ENCODE data around the gene GPR156.
"Not testable (repeated sequence)": the region's sequence is repeated elsewhere in the genome, so short reads cannot be mapped to it uniquely, and the experiment has no call there.

Gene GPR156

GRCh38 chr3:120274739-120275167, 10.3 kb downstream of the GPR156 start:
- DNase-seq = no peak

GRCh38 chr3:120272286-120272685, 12.7 kb downstream of the GPR156 start:
- DNase-seq = no peak

GRCh38 chr3:120265989-120266388, 19.0 kb downstream of the GPR156 start:
- DNase-seq = no peak

- no peak for DNase-seq
Observed at GRCh38 chr3:120264963-120265362, 20.1 kb downstream of the GPR156 start.

- no peak for DNase-seq
Observed at GRCh38 chr3:120263792-120264191, 21.2 kb downstream of the GPR156 start.

- no peak for DNase-seq
Observed at GRCh38 chr3:120258009-120258408, 27.0 kb downstream of the GPR156 start.

GRCh38 chr3:120245386-120245785, 39.6 kb downstream of the GPR156 start:
- no peak for DNase-seq

GRCh38 chr3:120244834-120245225, 40.2 kb downstream of the GPR156 start:
- DNase-seq = no peak

- no peak for DNase-seq
Observed at GRCh38 chr3:120239644-120240043, 45.4 kb downstream of the GPR156 start.

GRCh38 chr3:120227710-120228347, 57.2 kb downstream of the GPR156 start:
- peak; percentile 11 for DNase-seq

- DNase-seq = no peak
Observed at GRCh38 chr3:120224237-120224636, 60.8 kb downstream of the GPR156 start.

- no peak for DNase-seq
Observed at GRCh38 chr3:120218981-120219380, 66.0 kb downstream of the GPR156 start.

GRCh38 chr3:120216633-120217032, 68.4 kb downstream of the GPR156 start:
- not testable (repeated sequence) for DNase-seq

- peak; percentile 25 for DNase-seq
Observed at GRCh38 chr3:120214176-120214575, 70.8 kb downstream of the GPR156 start.

- no peak for DNase-seq
Observed at GRCh38 chr3:120212505-120212904, 72.5 kb downstream of the GPR156 start.

- DNase-seq = no peak
Observed at GRCh38 chr3:120209425-120209824, 75.6 kb downstream of the GPR156 start.

GRCh38 chr3:120204338-120204737, 80.7 kb downstream of the GPR156 start:
- no peak for DNase-seq

GRCh38 chr3:120203621-120204020, 81.4 kb downstream of the GPR156 start:
- no peak for DNase-seq

- DNase-seq = peak; percentile 32
Observed at GRCh38 chr3:120203016-120203415, 82.0 kb downstream of the GPR156 start.

- DNase-seq = no peak
Observed at GRCh38 chr3:120202363-120202762, 82.7 kb downstream of the GPR156 start.

GRCh38 chr3:120200493-120201235, 84.4 kb downstream of the GPR156 start:
- no peak for DNase-seq

GRCh38 chr3:120198305-120198878, 86.6 kb downstream of the GPR156 start:
- DNase-seq = peak; percentile 47

- no peak for DNase-seq
Observed at GRCh38 chr3:120196812-120197211, 88.2 kb downstream of the GPR156 start.

GRCh38 chr3:120196333-120196732, 88.7 kb downstream of the GPR156 start:
- DNase-seq = no peak

All from fibroblast of skin of back (primary cell).